Measurements from ENCODE around the gene KCNIP3. TPM values are rescaled to one million over a fixed set of nuclear protein-coding genes. Genes with fewer than 3 reads are reported as not detected.

KCNIP3 gene
- total RNA-seq, 1 donor from 2014 or later, result 9.2 TPM

DNA sequence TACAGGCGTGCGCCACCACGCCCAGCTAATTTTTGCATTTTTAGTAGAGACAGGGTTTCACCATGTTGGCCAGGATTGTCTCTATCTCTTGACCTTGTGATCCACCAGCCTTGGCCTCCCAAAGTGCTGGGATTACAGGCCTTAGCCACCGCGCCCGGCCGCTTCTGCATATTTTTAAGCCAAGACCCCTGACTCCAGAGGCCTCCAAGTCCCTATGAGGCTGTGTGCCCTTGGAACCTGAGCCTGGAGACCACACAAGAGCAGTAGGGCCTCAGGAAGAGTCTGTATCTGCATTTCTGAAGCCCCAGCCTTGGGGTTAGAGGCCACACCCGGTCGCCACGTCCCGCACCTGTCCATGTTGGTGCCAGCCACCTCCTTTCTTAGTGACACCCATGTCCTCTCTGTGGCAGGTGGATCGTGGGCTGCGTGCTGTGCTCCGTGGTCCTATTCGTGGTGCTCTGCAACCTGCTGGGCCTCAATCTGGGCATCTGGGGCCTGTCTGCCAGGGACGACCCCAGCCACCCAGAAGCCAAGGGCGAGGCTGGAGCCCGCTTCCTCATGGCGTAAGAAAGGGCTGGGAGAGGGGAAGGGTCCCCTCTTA, 17.6 kb upstream of the KCNIP3 start:
- TF ChIP-seq, protein P1, sequence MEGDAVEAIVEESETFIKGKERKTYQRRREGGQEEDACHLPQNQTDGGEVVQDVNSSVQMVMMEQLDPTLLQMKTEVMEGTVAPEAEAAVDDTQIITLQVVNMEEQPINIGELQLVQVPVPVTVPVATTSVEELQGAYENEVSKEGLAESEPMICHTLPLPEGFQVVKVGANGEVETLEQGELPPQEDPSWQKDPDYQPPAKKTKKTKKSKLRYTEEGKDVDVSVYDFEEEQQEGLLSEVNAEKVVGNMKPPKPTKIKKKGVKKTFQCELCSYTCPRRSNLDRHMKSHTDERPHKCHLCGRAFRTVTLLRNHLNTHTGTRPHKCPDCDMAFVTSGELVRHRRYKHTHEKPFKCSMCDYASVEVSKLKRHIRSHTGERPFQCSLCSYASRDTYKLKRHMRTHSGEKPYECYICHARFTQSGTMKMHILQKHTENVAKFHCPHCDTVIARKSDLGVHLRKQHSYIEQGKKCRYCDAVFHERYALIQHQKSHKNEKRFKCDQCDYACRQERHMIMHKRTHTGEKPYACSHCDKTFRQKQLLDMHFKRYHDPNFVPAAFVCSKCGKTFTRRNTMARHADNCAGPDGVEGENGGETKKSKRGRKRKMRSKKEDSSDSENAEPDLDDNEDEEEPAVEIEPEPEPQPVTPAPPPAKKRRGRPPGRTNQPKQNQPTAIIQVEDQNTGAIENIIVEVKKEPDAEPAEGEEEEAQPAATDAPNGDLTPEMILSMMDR (IDR thresholded peaks at IDR 0.05; ENCODE audit: unreplicated experiment), result no peak
- Mint-ChIP-seq H3K27ac (no peak overlapping the region), H3K36me3 (no peaks in the 10 kb centered on the region), H3K4me3 (no peak overlapping the region), H3K27me3 (ENCODE audit: low read depth) (no peaks in the 10 kb centered on the region), H3K9me3 (no peaks in the 10 kb centered on the region), H3K4me1 (peaks cover 11% of the 10 kb centered on the region)
- DNase-seq (ENCODE audit: low spot score in 2 of 2, unreplicated experiment in 2 of 2), result no peak

DNA sequence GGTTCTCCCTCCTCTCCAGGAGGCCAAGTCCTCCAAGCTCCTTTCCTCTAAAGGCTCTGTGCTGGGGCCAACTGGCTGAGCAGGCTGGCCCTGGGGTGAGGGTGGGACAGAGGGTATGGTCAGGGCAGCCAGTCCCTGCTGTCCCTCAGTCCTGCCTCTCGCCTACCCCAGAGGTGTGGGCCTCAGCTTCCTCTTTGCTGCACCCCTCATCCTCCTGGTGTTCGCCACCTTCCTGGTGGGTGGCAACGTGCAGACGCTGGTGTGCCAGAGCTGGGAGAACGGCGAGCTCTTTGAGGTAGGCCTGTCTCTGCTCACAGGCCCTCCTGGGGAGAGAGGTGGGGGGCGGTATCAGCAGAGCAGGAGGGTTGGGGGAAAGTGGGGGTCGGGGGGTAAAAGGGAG, 16.1 kb upstream of the KCNIP3 start:
- H3K9me3 Mint-ChIP-seq, result no peaks in the 10 kb centered on the region
- H3K36me3 Mint-ChIP-seq, result no peaks in the 10 kb centered on the region
- H3K27me3 Mint-ChIP-seq (ENCODE audit: low read depth), result no peaks in the 10 kb centered on the region
- peaks cover 2% of the 10 kb centered on the region for H3K4me1 Mint-ChIP-seq
- DNase-seq (ENCODE audit: low spot score in 2 of 2, unreplicated experiment in 2 of 2), result no peak
- H3K4me3 Mint-ChIP-seq, result no peak overlapping the region
- no peak overlapping the region for H3K27ac Mint-ChIP-seq
- TF ChIP-seq, protein P1 (IDR thresholded peaks at IDR 0.05; ENCODE audit: unreplicated experiment), result no peak

DNA sequence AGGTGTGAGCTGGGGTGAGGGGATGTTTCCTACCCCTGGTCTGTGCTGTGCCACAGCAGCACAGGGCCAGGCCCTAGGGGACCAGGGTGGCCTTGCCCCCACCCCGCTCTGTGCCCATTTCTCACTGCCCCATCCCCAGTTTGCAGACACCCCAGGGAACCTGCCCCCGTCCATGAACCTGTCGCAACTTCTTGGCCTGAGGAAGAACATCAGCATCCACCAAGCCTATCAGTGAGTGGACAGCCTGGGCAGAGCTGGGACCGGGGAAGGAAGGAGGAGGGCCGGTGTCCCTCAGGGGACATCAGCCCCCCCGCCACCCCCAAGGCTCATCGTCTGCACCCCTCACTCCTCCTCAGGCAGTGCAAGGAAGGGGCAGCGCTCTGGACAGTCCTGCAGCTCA, 15.4 kb upstream of the KCNIP3 start:
- Mint-ChIP-seq H3K27ac (no peak overlapping the region), H3K36me3 (no peaks in the 10 kb centered on the region), H3K27me3 (ENCODE audit: low read depth) (no peaks in the 10 kb centered on the region), H3K4me1 (no peaks in the 10 kb centered on the region), H3K9me3 (no peaks in the 10 kb centered on the region), H3K4me3 (no peak overlapping the region)
- DNase-seq (ENCODE audit: low spot score in 2 of 2, unreplicated experiment in 2 of 2), result no peak
- TF ChIP-seq, protein P1 (IDR thresholded peaks at IDR 0.05; ENCODE audit: unreplicated experiment), result no peak

DNA sequence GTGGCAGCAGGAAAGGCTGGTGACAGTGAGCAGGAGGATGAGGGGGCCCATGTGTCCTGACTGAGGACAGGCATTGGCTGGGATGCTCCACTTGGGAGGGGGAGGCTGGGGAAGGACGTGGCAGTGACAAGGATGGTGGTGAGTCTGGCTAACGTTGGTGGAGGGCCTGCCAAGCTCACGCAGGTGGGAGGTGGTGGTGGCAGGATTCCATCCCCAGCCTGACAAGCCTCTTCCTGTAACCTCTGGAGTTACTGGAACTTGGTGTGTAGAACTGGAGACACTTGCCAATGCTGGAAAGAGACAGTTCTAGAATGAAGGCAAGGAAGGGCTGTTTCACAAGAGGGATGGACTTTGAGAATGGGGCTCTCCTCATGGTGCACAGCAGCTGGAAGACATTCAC, 14.7 kb upstream of the KCNIP3 start:
- H3K27me3 Mint-ChIP-seq (ENCODE audit: low read depth), result no peaks in the 10 kb centered on the region
- TF ChIP-seq, protein P1 (IDR thresholded peaks at IDR 0.05; ENCODE audit: unreplicated experiment), result no peak
- H3K9me3 Mint-ChIP-seq, result no peaks in the 10 kb centered on the region
- no peak overlapping the region for H3K27ac Mint-ChIP-seq
- no peaks in the 10 kb centered on the region for H3K4me1 Mint-ChIP-seq
- DNase-seq (ENCODE audit: low spot score in 2 of 2, unreplicated experiment in 2 of 2), result no peak
- no peak overlapping the region for H3K4me3 Mint-ChIP-seq
- H3K36me3 Mint-ChIP-seq, result no peaks in the 10 kb centered on the region

DNA sequence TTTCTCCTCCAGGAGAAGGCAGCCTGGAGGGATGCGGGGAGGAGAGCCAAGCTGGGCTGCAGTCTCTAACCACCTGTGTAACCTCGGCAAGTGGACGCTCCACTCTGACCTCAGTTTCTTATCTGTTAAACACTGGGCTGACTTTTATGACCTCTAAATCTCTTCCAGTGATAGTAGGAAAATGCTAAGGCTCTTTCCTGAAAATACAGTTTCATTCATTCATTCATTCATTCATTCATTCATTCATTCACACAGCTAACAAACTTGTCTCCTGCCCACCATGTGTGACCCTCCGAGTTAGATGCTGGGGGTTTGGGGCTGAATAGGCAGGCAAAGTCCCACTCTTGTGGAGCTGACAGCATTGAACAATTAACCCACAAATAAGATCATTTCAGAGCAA, 13.6 kb upstream of the KCNIP3 start:
- no peak for DNase-seq (ENCODE audit: low spot score in 2 of 2, unreplicated experiment in 2 of 2)
- H3K27me3 Mint-ChIP-seq (ENCODE audit: low read depth), result no peaks in the 10 kb centered on the region
- H3K4me1 Mint-ChIP-seq, result no peaks in the 10 kb centered on the region
- H3K9me3 Mint-ChIP-seq, result no peaks in the 10 kb centered on the region
- H3K27ac Mint-ChIP-seq, result no peak overlapping the region
- no peak overlapping the region for H3K4me3 Mint-ChIP-seq
- TF ChIP-seq, protein P1 (IDR thresholded peaks at IDR 0.05; ENCODE audit: unreplicated experiment), result no peak
- H3K36me3 Mint-ChIP-seq, result no peaks in the 10 kb centered on the region
